OCI-LY3 (cell line): ENCODE data around the gene LAG3.

ENCODE experiments used
- H2AFZ ChIP-seq: fragments of 200-600, 300-600 bp; shearing (Covaris generic); 2 replicates; pipeline ENCODE4 v1.6.0; 2014; ENCODE audit warnings: antibody characterized with exemption, low read depth, low read length
- H3K27ac ChIP-seq: fragments of 200-600, 300-600 bp; sonication (generic); 2 replicates; pipeline ENCODE4 v1.5.1; 2014; ENCODE audit warnings: mild to moderate bottlenecking, low read length, moderate library complexity, mixed read lengths
- H3K27me3 ChIP-seq: fragments of 200-600, 300-600 bp; sonication (generic); 2 replicates; pipeline ENCODE4 v1.6.1; 2014; ENCODE audit warnings: low read depth, low read length, mixed read lengths
- H3K36me3 ChIP-seq: fragments of 200-600, 300-600 bp; sonication (generic); replicated peaks from 2 replicates; pipeline ENCODE3; 2014; ENCODE audit warnings: low read depth, low read length, mixed read lengths
- H3K4me1 ChIP-seq: fragments of 300-600, 200-600 bp; sonication (generic); 2 replicates; pipeline ENCODE4 v1.6.1; 2014; ENCODE audit warnings: low read length, mixed read lengths
- H3K4me2 ChIP-seq: fragments of 200-600, 300-600 bp; sonication (generic); 2 replicates; pipeline ENCODE4 v1.6.1; 2014; ENCODE audit warnings: low read length, mixed read lengths
- H3K4me3 ChIP-seq: fragments of 300-600, 200-600 bp; sonication (generic); 2 replicates; pipeline ENCODE4 v1.5.1; 2014; ENCODE audit warnings: antibody characterized with exemption, mild to moderate bottlenecking, low read length, moderate library complexity
- H3K79me2 ChIP-seq: fragments of 300-600, 200-600 bp; shearing (Covaris generic); 2 replicates; pipeline ENCODE4 v1.6.1; 2014; ENCODE audit warnings: mild to moderate bottlenecking, low read length, mixed read lengths
- H3K9ac ChIP-seq: fragments of 300-600, 200-600 bp; shearing (Covaris generic); 2 replicates; pipeline ENCODE4 v1.6.0; 2014; ENCODE audit warnings: mild to moderate bottlenecking, low read length, moderate library complexity
- H3K9me3 ChIP-seq: fragments of 200-600, 300-600 bp; shearing (Covaris generic); 2 replicates; pipeline ENCODE4 v1.6.1; 2014; ENCODE audit warnings: low read length, mixed read lengths; ENCODE audit not compliant: insufficient read depth
- H4K20me1 ChIP-seq: fragments of 200-600, 300-600 bp; sonication (generic); 2 replicates; pipeline ENCODE4 v1.6.1; 2016; ENCODE audit warnings: low read length, mixed read lengths; ENCODE audit not compliant: insufficient read depth
- EZH2phosphoT487 ChIP-seq: fragments of 200-600 bp; shearing (Covaris generic); IDR thresholded peaks from 2 replicates; pipeline ENCODE4 v1.6.1; 2018; ENCODE audit warnings: antibody characterized with exemption, mixed run types, low read depth
- TF ChIP-seq, protein P1 (sequence below): fragments of 200-600, 300-600 bp; sonication (generic); IDR thresholded peaks from 2 replicates; pipeline ENCODE4 v1.5.1; 2014; ENCODE audit warnings: antibody characterized with exemption, low read length, low read depth

LAG3 gene

DNA sequence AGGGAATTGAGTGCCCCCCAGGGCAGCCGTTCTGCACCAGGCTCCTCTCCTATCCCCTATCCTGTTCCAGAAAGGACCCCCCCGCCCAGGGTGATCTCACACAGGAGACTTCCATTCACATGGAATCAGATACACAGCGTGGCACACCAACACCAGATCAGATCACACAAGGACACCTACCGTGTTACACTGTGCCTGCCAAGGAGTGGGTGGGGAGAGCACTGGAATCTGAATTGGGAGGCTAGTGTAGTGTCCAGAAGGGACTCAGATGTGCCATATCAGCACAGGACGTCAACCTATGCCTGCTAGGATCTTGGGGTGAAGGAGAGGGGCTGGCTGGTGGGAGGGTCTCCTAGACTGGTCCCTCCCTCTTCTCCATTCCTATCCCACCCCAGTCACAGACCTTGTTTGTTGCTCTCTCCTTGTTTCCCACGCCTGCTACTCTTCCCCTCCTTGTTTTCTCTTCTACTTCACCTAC lies 3.8 kb upstream of the LAG3 start:
- H3K4me3 ChIP-seq, result no peak overlapping the region
- no peaks in the 10 kb centered on the region for H3K79me2 ChIP-seq
- peaks cover 60% of the 10 kb centered on the region for H3K27me3 ChIP-seq
- H3K36me3 ChIP-seq, result no peaks in the 10 kb centered on the region
- H4K20me1 ChIP-seq, result no peaks in the 10 kb centered on the region
- peaks cover 54% of the 10 kb centered on the region for H3K4me1 ChIP-seq
- H3K9ac ChIP-seq, result no peak overlapping the region
- H2AFZ ChIP-seq, result no peak overlapping the region
- H3K4me2 ChIP-seq, result no peak overlapping the region
- H3K27ac ChIP-seq, result no peak overlapping the region
- H3K9me3 ChIP-seq, result no peaks in the 10 kb centered on the region
- TF ChIP-seq, protein P1, sequence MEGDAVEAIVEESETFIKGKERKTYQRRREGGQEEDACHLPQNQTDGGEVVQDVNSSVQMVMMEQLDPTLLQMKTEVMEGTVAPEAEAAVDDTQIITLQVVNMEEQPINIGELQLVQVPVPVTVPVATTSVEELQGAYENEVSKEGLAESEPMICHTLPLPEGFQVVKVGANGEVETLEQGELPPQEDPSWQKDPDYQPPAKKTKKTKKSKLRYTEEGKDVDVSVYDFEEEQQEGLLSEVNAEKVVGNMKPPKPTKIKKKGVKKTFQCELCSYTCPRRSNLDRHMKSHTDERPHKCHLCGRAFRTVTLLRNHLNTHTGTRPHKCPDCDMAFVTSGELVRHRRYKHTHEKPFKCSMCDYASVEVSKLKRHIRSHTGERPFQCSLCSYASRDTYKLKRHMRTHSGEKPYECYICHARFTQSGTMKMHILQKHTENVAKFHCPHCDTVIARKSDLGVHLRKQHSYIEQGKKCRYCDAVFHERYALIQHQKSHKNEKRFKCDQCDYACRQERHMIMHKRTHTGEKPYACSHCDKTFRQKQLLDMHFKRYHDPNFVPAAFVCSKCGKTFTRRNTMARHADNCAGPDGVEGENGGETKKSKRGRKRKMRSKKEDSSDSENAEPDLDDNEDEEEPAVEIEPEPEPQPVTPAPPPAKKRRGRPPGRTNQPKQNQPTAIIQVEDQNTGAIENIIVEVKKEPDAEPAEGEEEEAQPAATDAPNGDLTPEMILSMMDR, result no peak
- no peak for TF ChIP-seq EZH2phosphoT487

DNA sequence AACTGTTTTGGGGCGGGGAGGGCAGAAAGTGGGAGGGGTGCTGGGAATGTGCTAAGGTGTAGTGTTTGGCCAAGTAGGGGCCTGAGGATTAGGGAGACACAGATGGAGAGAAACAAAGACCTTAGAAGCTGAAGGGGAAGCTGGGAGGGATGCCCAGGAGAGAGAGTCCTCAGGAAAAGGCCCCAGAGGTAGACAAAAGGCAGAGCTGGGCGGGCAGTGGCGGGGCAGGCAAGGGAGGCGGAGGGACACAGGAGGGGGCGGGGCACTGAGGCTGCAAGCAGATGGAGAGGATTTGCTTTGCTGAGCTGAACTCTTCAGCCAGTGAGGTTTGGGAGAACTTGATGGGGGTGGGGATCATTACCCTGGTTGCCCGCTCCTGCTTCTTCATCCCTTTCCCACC lies 3.3 kb upstream of the LAG3 start:
- H3K9ac ChIP-seq, result no peak overlapping the region
- peaks cover 56% of the 10 kb centered on the region for H3K27me3 ChIP-seq
- H3K79me2 ChIP-seq, result no peaks in the 10 kb centered on the region
- H3K27ac ChIP-seq, result no peak overlapping the region
- H4K20me1 ChIP-seq, result no peaks in the 10 kb centered on the region
- H2AFZ ChIP-seq, result no peak overlapping the region
- no peak overlapping the region for H3K4me2 ChIP-seq
- TF ChIP-seq EZH2phosphoT487, result no peak
- TF ChIP-seq, protein P1, result no peak
- H3K9me3 ChIP-seq, result no peaks in the 10 kb centered on the region
- no peaks in the 10 kb centered on the region for H3K36me3 ChIP-seq
- H3K4me1 ChIP-seq, result peaks cover 49% of the 10 kb centered on the region
- H3K4me3 ChIP-seq, result no peak overlapping the region

DNA sequence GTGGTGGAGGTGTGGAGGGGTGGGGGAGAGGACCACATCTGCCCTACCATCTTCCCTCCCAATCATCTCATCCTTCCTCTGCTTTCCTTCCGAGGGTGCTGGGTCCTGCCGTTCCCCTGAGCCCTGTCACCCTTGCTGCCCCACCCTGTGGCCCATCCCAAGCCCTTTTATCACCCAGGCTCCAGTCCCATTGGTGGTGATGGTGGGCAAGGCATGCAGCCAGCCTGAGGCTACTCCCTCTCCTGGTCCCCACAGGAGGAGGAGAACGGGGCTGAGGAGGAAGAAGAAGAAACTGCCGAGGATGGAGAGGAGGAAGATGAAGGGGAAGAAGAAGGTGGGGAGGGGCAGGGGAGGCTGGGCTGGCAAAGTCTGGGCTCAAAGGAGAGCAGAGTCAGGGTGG lies 2.7 kb upstream of the LAG3 start:
- no peak overlapping the region for H2AFZ ChIP-seq
- peaks cover 58% of the 10 kb centered on the region for H3K27me3 ChIP-seq
- no peaks in the 10 kb centered on the region for H4K20me1 ChIP-seq
- no peaks in the 10 kb centered on the region for H3K79me2 ChIP-seq
- H3K4me3 ChIP-seq, result no peak overlapping the region
- no peak overlapping the region for H3K4me2 ChIP-seq
- H3K36me3 ChIP-seq, result no peaks in the 10 kb centered on the region
- H3K27ac ChIP-seq, result no peak overlapping the region
- TF ChIP-seq, protein P1, result no peak
- TF ChIP-seq EZH2phosphoT487, result no peak
- H3K4me1 ChIP-seq, result peaks cover 42% of the 10 kb centered on the region
- H3K9me3 ChIP-seq, result no peaks in the 10 kb centered on the region
- H3K9ac ChIP-seq, result no peak overlapping the region

DNA sequence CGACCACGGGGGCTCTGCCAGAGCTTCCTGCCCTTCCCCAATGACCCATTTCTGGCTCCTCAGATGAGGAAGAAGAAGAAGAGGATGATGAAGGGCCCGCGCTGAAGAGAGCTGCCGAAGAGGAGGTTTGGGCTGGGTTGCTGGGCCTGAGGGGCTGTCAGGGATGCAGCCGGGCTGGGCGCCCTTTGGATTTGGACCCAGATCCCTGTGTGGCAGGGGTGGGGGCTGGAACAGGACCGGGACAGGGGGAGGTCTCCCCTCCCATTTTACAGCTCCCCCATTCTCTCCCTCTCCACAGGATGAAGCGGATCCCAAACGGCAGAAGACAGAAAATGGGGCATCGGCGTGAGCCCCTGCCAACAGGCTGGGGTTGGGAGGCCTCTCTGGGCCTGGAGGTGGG lies 2.2 kb upstream of the LAG3 start:
- Histone ChIP-seq H4K20me1 (no peaks in the 10 kb centered on the region), H3K79me2 (no peaks in the 10 kb centered on the region), H3K9me3 (no peaks in the 10 kb centered on the region), H2AFZ (no peak overlapping the region), H3K4me1 (peaks cover 40% of the 10 kb centered on the region), H3K4me3 (no peak overlapping the region), H3K36me3 (no peaks in the 10 kb centered on the region), H3K27me3 (peaks cover 58% of the 10 kb centered on the region), H3K27ac (no peak overlapping the region), H3K9ac (no peak overlapping the region), H3K4me2 (no peak overlapping the region)
- TF ChIP-seq, protein P1, result no peak
- no peak for TF ChIP-seq EZH2phosphoT487
